Activated CD8-positive, alpha-beta T cell treated with anti-CD3 and anti-CD28 coated beads for 36 hours (primary cell): ENCODE results near the gene PEX11G. TPM values are rescaled to one million over a fixed set of nuclear protein-coding genes. Genes with fewer than 3 reads are reported as not detected.

Experiments used
- ATAC-seq: fragments of 200-7000 bp; cut with Tn5 transposase; one replicate; pipeline ENCODE4 v1.10.0; 2021; ENCODE audit warnings: mild to moderate bottlenecking, moderate library complexity
- CTCF ChIA-PET: fragments of 350-600 bp; sonication (Branson Sonifier 250); formaldehyde crosslinking; loops from one replicate; lab custom pipeline; 2021; ENCODE audit warnings: antibody characterized with exemption; lab: Charles Lee
- POLR2A ChIA-PET: fragments of 350-600 bp; sonication (Branson Sonifier 250); formaldehyde crosslinking; loops from one replicate; lab custom pipeline; 2021; ENCODE audit warnings: antibody characterized with exemption; lab: Charles Lee
- DNase-seq: peaks from one replicate; pipeline ENCODE4 v3.0.0-alpha.2; 2020
- H3K27ac Mint-ChIP-seq: one replicate; pipeline ENCODE4 v1.8.0; 2021; ENCODE audit warnings: mild to moderate bottlenecking, mixed read lengths
- H3K27me3 Mint-ChIP-seq: one replicate; pipeline ENCODE4 v1.8.0; 2021; ENCODE audit warnings: mixed read lengths
- H3K36me3 Mint-ChIP-seq: one replicate; pipeline ENCODE4 v1.8.0; 2021; ENCODE audit warnings: low read depth, mixed read lengths
- H3K4me1 Mint-ChIP-seq: one replicate; pipeline ENCODE4 v1.8.0; 2021; ENCODE audit warnings: low read depth, mixed read lengths
- H3K4me3 Mint-ChIP-seq: one replicate; pipeline ENCODE4 v1.8.0; 2021; ENCODE audit warnings: mild to moderate bottlenecking, moderate library complexity, mixed read lengths
- H3K9me3 Mint-ChIP-seq: one replicate; pipeline ENCODE4 v1.8.0; 2021; ENCODE audit warnings: mixed read lengths
- intact Hi-C: fragments of 100-400 bp; cut with micrococcal nuclease; formaldehyde crosslinking; loops from one replicate; pipeline ENCODE4 v1.10.0; 2022
- total RNA-seq, 2 experiments: library from RNA; stranded (reverse); gene quantifications; one replicate each; pipeline ENCODE4 v1.2.3, GENCODE V29; 2021
- TF ChIP-seq, protein P1 (sequence below): fragments of 200-600 bp; IDR thresholded peaks from one replicate; pipeline ENCODE4 v1.8.0; 2022; ENCODE audit warnings: antibody characterized with exemption, mild to moderate bottlenecking

The PEX11G gene
- total RNA-seq, 2 experiments from 2014 or later = 1.4 to 1.5 TPM

DNA sequence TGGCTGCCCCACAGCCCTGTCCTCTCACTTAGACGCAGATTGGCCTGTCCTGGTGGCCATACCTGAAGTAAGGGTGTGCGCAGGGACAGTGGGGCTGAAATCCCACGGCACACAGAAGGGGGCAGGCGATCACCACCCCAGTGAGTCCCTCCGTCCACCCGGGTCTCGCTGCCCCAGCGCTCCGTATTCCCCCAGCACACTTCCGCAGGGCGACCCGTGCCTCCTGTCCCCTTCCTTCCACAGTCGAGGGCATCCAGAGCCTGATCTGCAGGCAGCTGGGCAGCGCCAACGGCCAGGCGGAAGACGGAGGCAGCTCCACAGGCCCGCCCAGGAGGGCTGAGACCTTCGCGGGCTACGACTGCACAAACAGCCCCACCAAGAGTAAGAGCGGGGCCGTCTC is 25.3 kb downstream of the PEX11G start:
- H3K27ac Mint-ChIP-seq = no peak overlapping the region
- ChIA-PET CTCF (no interaction called here), POLR2A (interaction anchor here (1.4 kb wide), 1 partner anchor 17 kb away, joined by 3 read pairs; no protein-coding TSS in a partner anchor)
- peaks cover 11% of the 10 kb centered on the region for H3K36me3 Mint-ChIP-seq
- H3K4me1 Mint-ChIP-seq = no peaks in the 10 kb centered on the region
- DNase-seq (no peak), ATAC-seq (no peak)
- H3K4me3 Mint-ChIP-seq = no peak overlapping the region
- H3K9me3 Mint-ChIP-seq = no peaks in the 10 kb centered on the region
- H3K27me3 Mint-ChIP-seq = no peaks in the 10 kb centered on the region
- TF ChIP-seq, protein P1, sequence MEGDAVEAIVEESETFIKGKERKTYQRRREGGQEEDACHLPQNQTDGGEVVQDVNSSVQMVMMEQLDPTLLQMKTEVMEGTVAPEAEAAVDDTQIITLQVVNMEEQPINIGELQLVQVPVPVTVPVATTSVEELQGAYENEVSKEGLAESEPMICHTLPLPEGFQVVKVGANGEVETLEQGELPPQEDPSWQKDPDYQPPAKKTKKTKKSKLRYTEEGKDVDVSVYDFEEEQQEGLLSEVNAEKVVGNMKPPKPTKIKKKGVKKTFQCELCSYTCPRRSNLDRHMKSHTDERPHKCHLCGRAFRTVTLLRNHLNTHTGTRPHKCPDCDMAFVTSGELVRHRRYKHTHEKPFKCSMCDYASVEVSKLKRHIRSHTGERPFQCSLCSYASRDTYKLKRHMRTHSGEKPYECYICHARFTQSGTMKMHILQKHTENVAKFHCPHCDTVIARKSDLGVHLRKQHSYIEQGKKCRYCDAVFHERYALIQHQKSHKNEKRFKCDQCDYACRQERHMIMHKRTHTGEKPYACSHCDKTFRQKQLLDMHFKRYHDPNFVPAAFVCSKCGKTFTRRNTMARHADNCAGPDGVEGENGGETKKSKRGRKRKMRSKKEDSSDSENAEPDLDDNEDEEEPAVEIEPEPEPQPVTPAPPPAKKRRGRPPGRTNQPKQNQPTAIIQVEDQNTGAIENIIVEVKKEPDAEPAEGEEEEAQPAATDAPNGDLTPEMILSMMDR = no peak
- intact Hi-C loops = no loop called here

- Mint-ChIP-seq H3K36me3 (peaks cover 15% of the 10 kb centered on the region), H3K4me1 (peaks cover under 1% of the 10 kb centered on the region), H3K27ac (no peak overlapping the region), H3K9me3 (no peaks in the 10 kb centered on the region), H3K27me3 (no peaks in the 10 kb centered on the region), H3K4me3 (no peak overlapping the region)
- TF ChIP-seq, protein P1 = no peak
- ChIA-PET POLR2A (no interaction called here), CTCF (interaction anchor here (1.7 kb wide), 1 partner anchor 35 kb away, joined by 4 read pairs; a partner anchor contains a TSS)
- ATAC-seq (no peak), DNase-seq (no peak)
- intact Hi-C loops = no loop called here
These were observed 26.8 kb downstream of the PEX11G start for GRCh38 chr19:7461841-7462629.

- POLR2A ChIA-PET = interaction anchor here (0.6 kb wide), 1 partner anchor 9 kb away, joined by 3 read pairs; no protein-coding TSS in a partner anchor
- Mint-ChIP-seq H3K4me3 (no peak overlapping the region), H3K27me3 (no peaks in the 10 kb centered on the region), H3K9me3 (no peaks in the 10 kb centered on the region), H3K27ac (peak overlapping the region; percentile 7), H3K4me1 (peaks cover 2% of the 10 kb centered on the region), H3K36me3 (peaks cover 29% of the 10 kb centered on the region)
- TF ChIP-seq, protein P1 = no peak
- ATAC-seq (no peak), DNase-seq (no peak)
- intact Hi-C loops = no loop called here
- CTCF ChIA-PET = no interaction called here
These were observed 28.3 kb downstream of the PEX11G start for GRCh38 chr19:7460562-7460966.

DNA sequence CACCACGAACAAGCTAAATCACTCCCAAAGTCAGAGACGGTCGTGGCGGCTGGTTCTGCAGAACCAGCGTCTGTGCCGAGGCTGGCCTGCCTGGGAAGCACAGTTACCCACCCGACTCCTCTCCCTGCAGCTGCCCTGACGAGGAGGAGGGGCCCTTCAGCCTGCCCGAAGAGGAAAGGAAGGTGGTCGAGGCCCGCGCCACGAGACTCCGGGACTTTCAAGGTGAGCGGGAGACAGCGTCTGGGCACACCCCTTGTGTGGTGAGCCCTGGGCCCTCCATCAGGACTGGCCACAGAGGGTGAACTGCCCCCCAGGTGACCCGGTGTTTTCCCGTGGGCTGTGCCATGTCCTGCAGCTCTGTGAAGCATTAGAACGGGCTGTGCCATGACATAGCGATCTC is 29.1 kb downstream of the PEX11G start:
- H3K4me3 Mint-ChIP-seq = no peak overlapping the region
- H3K27me3 Mint-ChIP-seq = no peaks in the 10 kb centered on the region
- TF ChIP-seq, protein P1 = no peak
- no peak overlapping the region for H3K27ac Mint-ChIP-seq
- CTCF ChIA-PET = interaction anchor here (1.1 to 1.3 kb wide), 2 partner anchors 53 to 221 kb away, joined by 3 read pairs; partner anchors contain the start of gene TRAPPC5
- POLR2A ChIA-PET = interaction anchor here (0.6 kb wide), 1 partner anchor 9 kb away, joined by 3 read pairs; no protein-coding TSS in a partner anchor
- H3K9me3 Mint-ChIP-seq = no peaks in the 10 kb centered on the region
- DNase-seq = no peak
- no peak for ATAC-seq
- peaks cover 2% of the 10 kb centered on the region for H3K4me1 Mint-ChIP-seq
- H3K36me3 Mint-ChIP-seq = peaks cover 37% of the 10 kb centered on the region
- intact Hi-C loops = no loop called here

GRCh38 chr19:7458675-7459074 is 30.2 kb downstream of the PEX11G start:
- POLR2A ChIA-PET = no interaction called here
- H3K4me1 Mint-ChIP-seq = peaks cover 2% of the 10 kb centered on the region

More at GRCh38 chr19:7458675-7459074, 30.2 kb downstream of the PEX11G start:
- peaks cover 7% of the 10 kb centered on the region for H3K9me3 Mint-ChIP-seq
- intact Hi-C loops = no loop called here
- ATAC-seq (no peak), DNase-seq (no peak)
- H3K36me3 Mint-ChIP-seq = peaks cover 46% of the 10 kb centered on the region
- no peak overlapping the region for H3K27ac Mint-ChIP-seq
- CTCF ChIA-PET = interaction anchor here (1.3 kb wide), 1 partner anchor 54 kb away, joined by 3 read pairs; no protein-coding TSS in a partner anchor
- no peaks in the 10 kb centered on the region for H3K27me3 Mint-ChIP-seq
- no peak overlapping the region for H3K4me3 Mint-ChIP-seq
- TF ChIP-seq, protein P1 = no peak
